Measurements from ENCODE around the gene JCHAIN.

Gene JCHAIN

GRCh38 chr4:70634482-70634881, 31.8 kb downstream of the JCHAIN start:
- Histone ChIP-seq H3K9me3 (ENCODE audit: insufficient read depth, low read depth, low read length) (no peaks in the 10 kb centered on the region), H3K4me1 (ENCODE audit: insufficient read depth, low read length, poor library complexity, severe bottlenecking) (no peaks in the 10 kb centered on the region), H3K4me2 (ENCODE audit: low read depth, low read length, poor library complexity, severe bottlenecking) (no peak overlapping the region), H3K36me3 (ENCODE audit: insufficient read depth, low read length) (no peaks in the 10 kb centered on the region), H3K9ac (ENCODE audit: low read depth, low read length, poor library complexity, severe bottlenecking) (no peak overlapping the region), H3K4me3 (ENCODE audit: low read length, poor library complexity, severe bottlenecking) (no peak overlapping the region), H3K9me2 (replicated peaks; ENCODE audit: low read depth, low read length) (no peaks in the 10 kb centered on the region), H3K27me3 (ENCODE audit: insufficient read depth, low read length, poor library complexity, severe bottlenecking) (no peaks in the 10 kb centered on the region), H3F3A (ENCODE audit: low read depth) (no peaks in the 10 kb centered on the region), H2AFZ (ENCODE audit: low read length) (no peak overlapping the region), H4K20me1 (ENCODE audit: insufficient read depth, low read length, poor library complexity, severe bottlenecking) (no peaks in the 10 kb centered on the region), H3K79me2 (ENCODE audit: insufficient read depth, low read length) (no peaks in the 10 kb centered on the region)
- TF ChIP-seq EZH2phosphoT487 (IDR thresholded peaks at IDR 0.05; ENCODE audit: borderline replicate concordance): no peak
- TF ChIP-seq, protein P1, sequence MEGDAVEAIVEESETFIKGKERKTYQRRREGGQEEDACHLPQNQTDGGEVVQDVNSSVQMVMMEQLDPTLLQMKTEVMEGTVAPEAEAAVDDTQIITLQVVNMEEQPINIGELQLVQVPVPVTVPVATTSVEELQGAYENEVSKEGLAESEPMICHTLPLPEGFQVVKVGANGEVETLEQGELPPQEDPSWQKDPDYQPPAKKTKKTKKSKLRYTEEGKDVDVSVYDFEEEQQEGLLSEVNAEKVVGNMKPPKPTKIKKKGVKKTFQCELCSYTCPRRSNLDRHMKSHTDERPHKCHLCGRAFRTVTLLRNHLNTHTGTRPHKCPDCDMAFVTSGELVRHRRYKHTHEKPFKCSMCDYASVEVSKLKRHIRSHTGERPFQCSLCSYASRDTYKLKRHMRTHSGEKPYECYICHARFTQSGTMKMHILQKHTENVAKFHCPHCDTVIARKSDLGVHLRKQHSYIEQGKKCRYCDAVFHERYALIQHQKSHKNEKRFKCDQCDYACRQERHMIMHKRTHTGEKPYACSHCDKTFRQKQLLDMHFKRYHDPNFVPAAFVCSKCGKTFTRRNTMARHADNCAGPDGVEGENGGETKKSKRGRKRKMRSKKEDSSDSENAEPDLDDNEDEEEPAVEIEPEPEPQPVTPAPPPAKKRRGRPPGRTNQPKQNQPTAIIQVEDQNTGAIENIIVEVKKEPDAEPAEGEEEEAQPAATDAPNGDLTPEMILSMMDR (conservative IDR thresholded peaks at IDR 0.05; ENCODE audit: low read length): no peak

- H3K9me3 ChIP-seq (ENCODE audit: insufficient read depth, low read depth, low read length): no peaks in the 10 kb centered on the region
- no peaks in the 10 kb centered on the region for H4K20me1 ChIP-seq (ENCODE audit: insufficient read depth, low read length, poor library complexity, severe bottlenecking)
- no peaks in the 10 kb centered on the region for H3K27me3 ChIP-seq (ENCODE audit: insufficient read depth, low read length, poor library complexity, severe bottlenecking)
- H3K9ac ChIP-seq (ENCODE audit: low read depth, low read length, poor library complexity, severe bottlenecking): no peak overlapping the region
- H3K9me2 ChIP-seq (replicated peaks; ENCODE audit: low read depth, low read length): no peaks in the 10 kb centered on the region
- no peaks in the 10 kb centered on the region for H3K79me2 ChIP-seq (ENCODE audit: insufficient read depth, low read length)
- H3K4me2 ChIP-seq (ENCODE audit: low read depth, low read length, poor library complexity, severe bottlenecking): no peak overlapping the region
- no peaks in the 10 kb centered on the region for H3K36me3 ChIP-seq (ENCODE audit: insufficient read depth, low read length)
- H3K4me1 ChIP-seq (ENCODE audit: insufficient read depth, low read length, poor library complexity, severe bottlenecking): peaks cover 6% of the 10 kb centered on the region
- no peak overlapping the region for H3K4me3 ChIP-seq (ENCODE audit: low read length, poor library complexity, severe bottlenecking)
- H2AFZ ChIP-seq (ENCODE audit: low read length): no peak overlapping the region
- TF ChIP-seq, protein P1 (conservative IDR thresholded peaks at IDR 0.05; ENCODE audit: low read length): no peak
- TF ChIP-seq EZH2phosphoT487 (IDR thresholded peaks at IDR 0.05; ENCODE audit: borderline replicate concordance): no peak
- H3F3A ChIP-seq (ENCODE audit: low read depth): no peaks in the 10 kb centered on the region
Observed at GRCh38 chr4:70632028-70632427, 34.3 kb downstream of the JCHAIN start.

DNA sequence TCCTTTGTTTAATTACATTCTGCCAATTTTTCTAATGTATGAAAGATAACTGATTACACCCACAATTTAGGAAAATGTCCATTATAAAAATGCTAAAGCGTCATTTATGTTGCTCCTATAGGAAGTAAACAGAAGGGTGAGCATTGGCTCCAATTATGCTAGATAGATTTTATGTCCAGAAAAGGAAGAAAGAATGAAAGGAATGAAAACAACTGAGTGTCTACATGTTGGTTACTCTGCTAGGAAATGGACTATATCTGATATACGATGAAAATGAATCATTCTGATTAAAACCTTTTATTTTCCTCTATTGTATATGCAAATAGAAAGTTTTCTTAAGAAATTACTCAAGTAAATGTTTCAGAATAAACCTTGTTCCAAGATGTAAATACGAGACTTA, 36.1 kb downstream of the JCHAIN start:
- H3K36me3 ChIP-seq (ENCODE audit: insufficient read depth, low read length): no peaks in the 10 kb centered on the region
- no peak overlapping the region for H3K9ac ChIP-seq (ENCODE audit: low read depth, low read length, poor library complexity, severe bottlenecking)
- no peaks in the 10 kb centered on the region for H3K9me3 ChIP-seq (ENCODE audit: insufficient read depth, low read depth, low read length)
- H3K9me2 ChIP-seq (replicated peaks; ENCODE audit: low read depth, low read length): no peaks in the 10 kb centered on the region
- no peak overlapping the region for H2AFZ ChIP-seq (ENCODE audit: low read length)
- no peak for TF ChIP-seq EZH2phosphoT487 (IDR thresholded peaks at IDR 0.05; ENCODE audit: borderline replicate concordance)
- TF ChIP-seq, protein P1 (conservative IDR thresholded peaks at IDR 0.05; ENCODE audit: low read length): no peak
- no peaks in the 10 kb centered on the region for H3K79me2 ChIP-seq (ENCODE audit: insufficient read depth, low read length)
- H3K27me3 ChIP-seq (ENCODE audit: insufficient read depth, low read length, poor library complexity, severe bottlenecking): no peaks in the 10 kb centered on the region
- H3F3A ChIP-seq (ENCODE audit: low read depth): no peaks in the 10 kb centered on the region
- H3K4me1 ChIP-seq (ENCODE audit: insufficient read depth, low read length, poor library complexity, severe bottlenecking): peaks cover 6% of the 10 kb centered on the region
- no peak overlapping the region for H3K4me3 ChIP-seq (ENCODE audit: low read length, poor library complexity, severe bottlenecking)
- H3K4me2 ChIP-seq (ENCODE audit: low read depth, low read length, poor library complexity, severe bottlenecking): no peak overlapping the region
- H4K20me1 ChIP-seq (ENCODE audit: insufficient read depth, low read length, poor library complexity, severe bottlenecking): no peaks in the 10 kb centered on the region
